GM10248 (cell line): Measurements from ENCODE around the gene SEZ6L2.
A peak's percentile ranks its signal among the peaks of the same experiment; 100 is the strongest.

Experiments
- CTCF ChIA-PET: fragments of 300-600 bp; sonication (Branson Sonifier 250); formaldehyde crosslinking; extraction: SDS; loops from one replicate; lab custom pipeline; 2021; ENCODE audit warnings: antibody characterized with exemption; lab: Yijun Ruan, JAX
- POLR2A ChIA-PET: fragments of 350-650 bp; sonication (Branson Sonifier 250); formaldehyde crosslinking; extraction: SDS; loops from one replicate; lab custom pipeline; 2020; ENCODE audit warnings: antibody characterized with exemption; lab: Yijun Ruan, JAX
- DNase-seq: peaks from one replicate; pipeline ENCODE4 v3.0.0; 2012; ENCODE audit errors: extremely low spot score
- TF ChIP-seq, protein P1 (sequence below): IDR thresholded peaks from 2 replicates; pipeline ENCODE4 v1.5.1; 2012; ENCODE audit warnings: mild to moderate bottlenecking, low read depth; ENCODE audit errors: extremely low read depth, missing control alignments, control extremely low read depth

Gene SEZ6L2

DNA sequence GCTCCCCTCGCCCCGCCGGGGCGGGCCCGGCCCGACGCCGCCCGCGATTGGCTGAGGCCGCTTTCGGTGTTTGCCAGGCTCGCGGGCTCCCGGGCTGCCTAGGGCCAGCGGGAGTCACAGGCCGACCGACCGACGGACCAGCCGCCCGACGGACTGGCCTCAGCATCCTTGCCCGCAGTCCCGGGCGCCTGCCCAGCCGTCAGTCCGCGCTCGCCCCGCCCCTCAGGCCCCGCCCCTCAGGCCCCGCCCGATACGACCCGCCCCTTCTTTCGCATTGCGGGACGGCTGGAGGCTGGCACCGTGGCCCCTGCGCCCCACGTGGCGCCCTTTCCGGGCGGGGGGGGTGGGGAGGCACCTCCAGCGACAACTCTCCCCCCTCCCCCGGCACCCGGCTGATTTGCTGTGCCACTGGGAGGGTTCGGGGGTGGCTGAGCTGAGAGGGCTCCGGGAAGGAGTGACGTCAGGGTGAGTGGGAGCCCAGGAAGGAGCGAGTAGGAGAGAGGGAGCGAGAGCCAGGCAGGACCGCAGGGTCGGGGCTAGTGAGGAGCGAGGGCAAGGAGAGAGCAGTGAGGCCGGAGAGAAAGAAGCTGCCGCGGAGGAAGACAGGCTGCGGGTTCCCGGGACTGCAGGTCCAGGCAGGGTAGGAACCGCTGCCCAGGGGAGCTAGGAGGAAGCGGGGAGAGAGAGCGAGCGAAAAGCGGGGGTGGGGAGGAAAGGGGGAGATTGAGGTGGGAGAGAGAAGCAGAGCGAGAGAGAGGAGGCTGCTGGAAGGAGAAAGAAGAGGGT is 945 bp upstream of the SEZ6L2 start, which contains the start of gene ASPHD1:
TSS of gene ASPHD1 (plus strand) at position 387 of the 786 bp plus-strand sequence. CDS start 484 bp downstream, outside the sequence.
- DNase-seq = peak; percentile 91
- ChIA-PET CTCF (interaction anchor here (0.6 to 1.8 kb wide), 5 partner anchors 9 to 72 kb away, joined by 3 to 6 read pairs (median 3); partner anchors contain the start of gene CDIPT), POLR2A (no interaction called here)
- TF ChIP-seq, protein P1, sequence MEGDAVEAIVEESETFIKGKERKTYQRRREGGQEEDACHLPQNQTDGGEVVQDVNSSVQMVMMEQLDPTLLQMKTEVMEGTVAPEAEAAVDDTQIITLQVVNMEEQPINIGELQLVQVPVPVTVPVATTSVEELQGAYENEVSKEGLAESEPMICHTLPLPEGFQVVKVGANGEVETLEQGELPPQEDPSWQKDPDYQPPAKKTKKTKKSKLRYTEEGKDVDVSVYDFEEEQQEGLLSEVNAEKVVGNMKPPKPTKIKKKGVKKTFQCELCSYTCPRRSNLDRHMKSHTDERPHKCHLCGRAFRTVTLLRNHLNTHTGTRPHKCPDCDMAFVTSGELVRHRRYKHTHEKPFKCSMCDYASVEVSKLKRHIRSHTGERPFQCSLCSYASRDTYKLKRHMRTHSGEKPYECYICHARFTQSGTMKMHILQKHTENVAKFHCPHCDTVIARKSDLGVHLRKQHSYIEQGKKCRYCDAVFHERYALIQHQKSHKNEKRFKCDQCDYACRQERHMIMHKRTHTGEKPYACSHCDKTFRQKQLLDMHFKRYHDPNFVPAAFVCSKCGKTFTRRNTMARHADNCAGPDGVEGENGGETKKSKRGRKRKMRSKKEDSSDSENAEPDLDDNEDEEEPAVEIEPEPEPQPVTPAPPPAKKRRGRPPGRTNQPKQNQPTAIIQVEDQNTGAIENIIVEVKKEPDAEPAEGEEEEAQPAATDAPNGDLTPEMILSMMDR = no peak

GRCh38 chr16:29898804-29899515 is 390 bp downstream of the SEZ6L2 start:
- ChIA-PET CTCF (interaction anchor here (1.2 to 1.3 kb wide), 2 partner anchors 14 to 36 kb away, joined by 3 read pairs; partner anchors contain the start of gene CDIPT), POLR2A (no interaction called here)
- no peak for DNase-seq
- TF ChIP-seq, protein P1 = no peak

DNA sequence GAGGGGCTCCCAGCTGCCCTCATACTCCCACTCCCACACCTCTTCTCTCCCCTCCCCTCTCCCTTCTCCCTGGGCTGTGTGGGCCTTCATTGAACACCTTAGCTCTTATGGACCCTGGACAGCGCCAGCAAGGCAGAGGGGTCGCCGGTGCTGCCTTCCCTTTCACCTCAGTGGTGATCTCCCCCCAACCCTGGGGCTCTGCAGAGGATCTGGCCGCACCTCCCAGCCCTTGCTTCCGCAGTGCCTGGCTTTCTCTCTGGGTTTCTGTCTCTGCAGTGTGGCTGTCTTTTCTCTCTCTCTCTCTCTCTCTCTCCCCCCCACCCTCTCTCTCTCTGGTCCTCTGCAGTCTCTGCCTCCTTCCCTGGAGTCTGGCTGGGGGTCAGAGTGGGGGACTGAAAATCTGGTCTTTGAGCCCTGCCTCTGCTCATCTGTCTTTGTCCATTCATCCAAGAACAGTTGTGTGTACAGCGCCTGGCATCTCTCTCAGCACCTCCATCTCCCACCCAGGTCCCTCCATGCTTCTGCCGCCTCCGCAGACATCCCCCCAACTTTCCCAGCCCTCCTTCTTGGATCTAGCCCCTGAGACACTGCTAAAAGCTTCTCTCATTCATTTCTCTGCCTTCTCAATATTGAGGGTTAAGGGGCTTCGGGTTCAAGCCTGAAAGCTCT is 1.1 kb downstream of the SEZ6L2 start:
- TF ChIP-seq, protein P1 = no peak
- ChIA-PET POLR2A (no interaction called here), CTCF (interaction anchor here (1.3 kb wide), 1 partner anchor 14 kb away, joined by 3 read pairs; no protein-coding TSS in a partner anchor)
- DNase-seq = no peak

GRCh38 chr16:29897333-29897732 is 2.0 kb downstream of the SEZ6L2 start:
- TF ChIP-seq, protein P1 = no peak
- ChIA-PET POLR2A (no interaction called here), CTCF (no interaction called here)
- DNase-seq = no peak

- no peak for DNase-seq
- TF ChIP-seq, protein P1 = no peak
- POLR2A ChIA-PET = no interaction called here
- CTCF ChIA-PET = no interaction called here
Measured at GRCh38 chr16:29896841-29897240, 2.5 kb downstream of the SEZ6L2 start.

GRCh38 chr16:29894352-29894751 is 5.0 kb downstream of the SEZ6L2 start:
- POLR2A ChIA-PET = no interaction called here
- no peak for DNase-seq
- CTCF ChIA-PET = interaction anchor here (1.4 kb wide), 1 partner anchor 46 kb away, joined by 4 read pairs; no protein-coding TSS in a partner anchor
- TF ChIP-seq, protein P1 = no peak
